Naive B cell (primary cell): ENCODE measurements around the gene PDE7B. TPM values are rescaled to one million over a fixed set of nuclear protein-coding genes. Genes with fewer than 3 reads are reported as not detected.

Source experiments
- ATAC-seq, 2 donors: fragments of 150-1000 bp; cut with Tn5 transposase; 2 replicates each; pipeline ENCODE4 v1.10.0; 2021; ENCODE audit warnings: low read depth in 2 of 2, mild to moderate bottlenecking in 2 of 2, moderate library complexity in 2 of 2
- DNase-seq: peaks from one replicate; pipeline ENCODE4 v3.0.0; 2022
- H3K27ac Mint-ChIP-seq, 6 donors: one replicate each; pipeline ENCODE4 v1.8.0; 2020 to 2022; ENCODE audit warnings: mild to moderate bottlenecking in 6 of 6, mixed read lengths in 6 of 6, moderate library complexity in 5 of 6, inconsistent platforms in 2 of 6
- H3K27me3 Mint-ChIP-seq, 3 donors: one replicate each; pipeline ENCODE4 v1.8.0; 2021 to 2022; ENCODE audit warnings: mixed read lengths in 3 of 3, mild to moderate bottlenecking in 1 of 3
- H3K36me3 Mint-ChIP-seq, 2 donors: one replicate each; pipeline ENCODE4 v1.8.0; 2020 to 2022; ENCODE audit warnings: mixed read lengths in 2 of 2, inconsistent platforms in 1 of 2, mild to moderate bottlenecking in 1 of 2
- H3K4me1 Mint-ChIP-seq, 3 donors: one replicate each; pipeline ENCODE4 v1.8.0; 2020 to 2022; ENCODE audit warnings: mixed read lengths in 3 of 3, inconsistent platforms in 1 of 3, mild to moderate bottlenecking in 1 of 3, moderate library complexity in 1 of 3
- H3K4me3 Mint-ChIP-seq, 8 donors: one replicate each; pipeline ENCODE4 v1.8.0; 2020 to 2022; ENCODE audit warnings: mild to moderate bottlenecking in 8 of 8, mixed read lengths in 8 of 8, moderate library complexity in 8 of 8, inconsistent platforms in 2 of 8
- H3K9me3 Mint-ChIP-seq, 7 donors: one replicate each; pipeline ENCODE4 v1.8.0; 2020 to 2022; ENCODE audit warnings: mixed read lengths in 7 of 7, mild to moderate bottlenecking in 5 of 7, inconsistent platforms in 2 of 7, moderate library complexity in 1 of 7
- polyA plus RNA-seq, 6 donors: library from polyadenylated mRNA; unstranded; fragments of 300-500 nt; fragmentation: Illumina TruSeq; gene quantifications; one replicate each; pipeline ENCODE4 v1.2.3, GENCODE V29; 2021; ENCODE audit warnings: low read depth in 6 of 6

The PDE7B gene
- polyA plus RNA-seq, 6 donors from 2014 or later = 0.10 to 3.8 (median 3.0) TPM

GRCh38 chr6:136186363-136186762 lies 334.9 kb downstream of the PDE7B start:
- no peak for ATAC-seq
- peak overlapping the region in 1 of 6 donors; percentile 49 for H3K27ac Mint-ChIP-seq
- no peaks in the 10 kb centered on the region for H3K27me3 Mint-ChIP-seq

GRCh38 chr6:136188486-136188885 lies 337.0 kb downstream of the PDE7B start:
- Mint-ChIP-seq H3K9me3 (peaks cover 0 to 3% (median 0%) of the 10 kb centered on the region in 7 donors), H3K36me3 (peaks cover 10 to 18% of the 10 kb centered on the region in 2 donors), H3K4me1 (peaks cover 12 to 20% (median 14%) of the 10 kb centered on the region in 3 donors), H3K27ac (no peak overlapping the region), H3K4me3 (no peak overlapping the region), H3K27me3 (no peaks in the 10 kb centered on the region)
- DNase-seq (no peak), ATAC-seq (no peak)

More at GRCh38 chr6:136186363-136186762, 334.9 kb downstream of the PDE7B start:
- no peak overlapping the region for H3K4me3 Mint-ChIP-seq
- peaks cover 12 to 25% (median 14%) of the 10 kb centered on the region in 3 donors for H3K4me1 Mint-ChIP-seq
- peaks cover 10 to 21% of the 10 kb centered on the region in 2 donors for H3K36me3 Mint-ChIP-seq
- no peak for DNase-seq
- H3K9me3 Mint-ChIP-seq = peaks cover 0 to 3% (median 0%) of the 10 kb centered on the region in 7 donors

GRCh38 chr6:136189104-136189503 lies 337.6 kb downstream of the PDE7B start:
- Mint-ChIP-seq H3K4me1 (peaks cover 8 to 14% (median 9%) of the 10 kb centered on the region in 3 donors), H3K27ac (peak overlapping the region in 1 of 6 donors; percentile 21), H3K36me3 (peaks cover 10 to 23% of the 10 kb centered on the region in 2 donors), H3K4me3 (no peak overlapping the region), H3K27me3 (no peaks in the 10 kb centered on the region), H3K9me3 (peaks cover 0 to 3% (median 0%) of the 10 kb centered on the region in 7 donors)
- ATAC-seq (no peak), DNase-seq (no peak)

GRCh38 chr6:136191606-136192312 lies 340.3 kb downstream of the PDE7B start:
- no peaks in the 10 kb centered on the region for H3K4me1 Mint-ChIP-seq
- no peaks in the 10 kb centered on the region for H3K27me3 Mint-ChIP-seq
- no peak overlapping the region for H3K27ac Mint-ChIP-seq
- H3K9me3 Mint-ChIP-seq = no peaks in the 10 kb centered on the region
- H3K4me3 Mint-ChIP-seq = no peak overlapping the region
- peaks cover 10 to 23% of the 10 kb centered on the region in 2 donors for H3K36me3 Mint-ChIP-seq
- no peak for DNase-seq
- no peak for ATAC-seq

GRCh38 chr6:136192902-136193301 lies 341.4 kb downstream of the PDE7B start:
- peaks cover 2 to 23% of the 10 kb centered on the region in 2 donors for H3K36me3 Mint-ChIP-seq
- no peak for DNase-seq
- no peaks in the 10 kb centered on the region for H3K27me3 Mint-ChIP-seq
- no peaks in the 10 kb centered on the region for H3K9me3 Mint-ChIP-seq
- no peak overlapping the region for H3K4me3 Mint-ChIP-seq
- no peak for ATAC-seq
- no peak overlapping the region for H3K27ac Mint-ChIP-seq
- H3K4me1 Mint-ChIP-seq = no peaks in the 10 kb centered on the region

GRCh38 chr6:136201732-136202131 lies 350.2 kb downstream of the PDE7B start:
- Mint-ChIP-seq H3K27ac (no peak overlapping the region), H3K27me3 (peaks cover 0 to 4% (median 4%) of the 10 kb centered on the region in 3 donors), H3K4me1 (no peaks in the 10 kb centered on the region), H3K36me3 (no peaks in the 10 kb centered on the region), H3K9me3 (no peaks in the 10 kb centered on the region), H3K4me3 (no peak overlapping the region)
- ATAC-seq = no peak
- DNase-seq = no peak

GRCh38 chr6:136208783-136209182 lies 357.3 kb downstream of the PDE7B start:
- Mint-ChIP-seq H3K4me1 (no peaks in the 10 kb centered on the region), H3K27me3 (peaks cover 0 to 6% (median 0%) of the 10 kb centered on the region in 3 donors), H3K27ac (no peak overlapping the region), H3K9me3 (no peaks in the 10 kb centered on the region), H3K36me3 (no peaks in the 10 kb centered on the region), H3K4me3 (no peak overlapping the region)
- no peak for ATAC-seq
- DNase-seq = no peak

GRCh38 chr6:136209496-136209895 lies 358.0 kb downstream of the PDE7B start:
- ATAC-seq = no peak
- no peak for DNase-seq
- H3K9me3 Mint-ChIP-seq = no peaks in the 10 kb centered on the region
- no peaks in the 10 kb centered on the region for H3K4me1 Mint-ChIP-seq
- peaks cover 0 to 6% (median 0%) of the 10 kb centered on the region in 3 donors for H3K27me3 Mint-ChIP-seq
- H3K27ac Mint-ChIP-seq = no peak overlapping the region
- no peak overlapping the region for H3K4me3 Mint-ChIP-seq
- no peaks in the 10 kb centered on the region for H3K36me3 Mint-ChIP-seq

- no peaks in the 10 kb centered on the region for H3K36me3 Mint-ChIP-seq
- DNase-seq = no peak
- no peak for ATAC-seq
- no peak overlapping the region for H3K27ac Mint-ChIP-seq
- H3K9me3 Mint-ChIP-seq = no peaks in the 10 kb centered on the region
- H3K4me1 Mint-ChIP-seq = no peaks in the 10 kb centered on the region
- peaks cover 0 to 6% (median 0%) of the 10 kb centered on the region in 3 donors for H3K27me3 Mint-ChIP-seq
- no peak overlapping the region for H3K4me3 Mint-ChIP-seq
Measured at GRCh38 chr6:136210398-136211165, 359.1 kb downstream of the PDE7B start.

GRCh38 chr6:136212608-136213007 lies 361.1 kb downstream of the PDE7B start:
- H3K27ac Mint-ChIP-seq = no peak overlapping the region
- DNase-seq (no peak), ATAC-seq (no peak)
- H3K27me3 Mint-ChIP-seq = peaks cover 0 to 6% (median 0%) of the 10 kb centered on the region in 3 donors
- H3K9me3 Mint-ChIP-seq = no peaks in the 10 kb centered on the region
- no peaks in the 10 kb centered on the region for H3K36me3 Mint-ChIP-seq
- no peaks in the 10 kb centered on the region for H3K4me1 Mint-ChIP-seq
- no peak overlapping the region for H3K4me3 Mint-ChIP-seq

GRCh38 chr6:136213012-136213539 lies 361.6 kb downstream of the PDE7B start:
- DNase-seq (no peak), ATAC-seq (no peak)
- no peaks in the 10 kb centered on the region for H3K9me3 Mint-ChIP-seq
- no peaks in the 10 kb centered on the region for H3K4me1 Mint-ChIP-seq
- H3K4me3 Mint-ChIP-seq = peak overlapping the region in 1 of 8 donors; percentile 4
- H3K27ac Mint-ChIP-seq = no peak overlapping the region
- H3K36me3 Mint-ChIP-seq = no peaks in the 10 kb centered on the region
- H3K27me3 Mint-ChIP-seq = peaks cover 0 to 6% (median 0%) of the 10 kb centered on the region in 3 donors

GRCh38 chr6:136213853-136214252 lies 362.4 kb downstream of the PDE7B start:
- H3K4me3 Mint-ChIP-seq = no peak overlapping the region

GRCh38 chr6:136216503-136217401 lies 365.3 kb downstream of the PDE7B start:
- Mint-ChIP-seq H3K9me3 (peaks cover 0 to 22% (median 11%) of the 10 kb centered on the region in 7 donors), H3K36me3 (no peaks in the 10 kb centered on the region), H3K4me3 (no peak overlapping the region), H3K4me1 (no peaks in the 10 kb centered on the region), H3K27me3 (no peaks in the 10 kb centered on the region), H3K27ac (no peak overlapping the region)
- DNase-seq = no peak
- no peak for ATAC-seq

More at GRCh38 chr6:136213853-136214252, 362.4 kb downstream of the PDE7B start:
- DNase-seq (no peak), ATAC-seq (no peak)
- Mint-ChIP-seq H3K9me3 (peaks cover 0 to 6% (median 2%) of the 10 kb centered on the region in 7 donors), H3K27ac (peak overlapping the region in 1 of 6 donors; percentile 18), H3K27me3 (peaks cover 0 to 6% (median 0%) of the 10 kb centered on the region in 3 donors), H3K36me3 (no peaks in the 10 kb centered on the region), H3K4me1 (no peaks in the 10 kb centered on the region)
